Measurements from ENCODE around the gene RRAS.

GRCh38 chr19:49655570-49656455 lies 15.9 kb upstream of the RRAS start:
- TF ChIP-seq CTCF (IDR thresholded peaks at IDR 0.05) (no peak), POLR2A (IDR thresholded peaks at IDR 0.05) (no peak)
